ENCODE results near the gene QKI. TPM values are rescaled to one million over a fixed set of nuclear protein-coding genes. Genes with fewer than 3 reads are reported as not detected.
"Not testable (repeated sequence)": the region's sequence is repeated elsewhere in the genome, so short reads cannot be mapped to it uniquely, and the experiment has no call there.

QKI gene
- total RNA-seq, 2 experiments from 2014 or later: 61.0 to 65.7 TPM

DNA sequence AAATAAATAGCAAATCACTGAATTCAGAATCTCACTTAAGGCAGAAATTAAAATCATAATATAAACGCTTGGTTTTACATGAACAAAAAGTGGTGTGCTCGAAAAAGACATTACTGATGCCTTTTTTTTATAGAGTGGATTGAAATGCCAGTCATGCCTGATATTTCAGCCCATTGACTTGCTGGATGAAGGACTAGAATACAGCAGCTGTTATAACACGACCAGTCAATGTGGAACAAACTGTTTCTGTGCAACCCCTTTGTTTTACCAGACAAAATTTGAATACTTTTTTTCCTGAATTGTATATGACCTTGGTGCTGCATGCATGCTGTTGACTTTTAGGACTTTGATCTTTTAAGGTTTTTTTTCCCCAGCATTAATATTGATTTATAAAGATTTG, 150.0 kb downstream of the QKI start:
- POLR2A ChIA-PET: no interaction called here
- CTCF ChIA-PET: no interaction called here

DNA sequence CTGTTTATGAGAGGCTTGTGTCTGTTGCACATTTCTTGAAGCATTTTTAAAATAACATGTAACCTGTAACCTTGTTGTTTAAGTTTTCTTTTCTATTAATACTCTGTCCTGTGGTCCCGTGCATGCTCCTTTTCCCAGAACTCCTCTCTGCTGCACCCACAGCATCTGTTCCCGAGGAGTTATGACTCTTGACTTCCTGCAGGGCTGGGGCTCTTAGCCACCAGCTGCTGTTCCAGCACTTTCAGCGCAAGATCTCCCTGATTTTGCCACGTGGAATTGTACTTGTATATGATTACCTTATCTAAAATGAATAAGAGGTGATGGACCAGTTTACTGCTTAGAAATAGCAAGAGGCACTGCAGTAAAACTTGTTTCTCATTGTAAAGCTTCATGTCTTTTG, 150.6 kb downstream of the QKI start:
- POLR2A ChIA-PET: no interaction called here
- CTCF ChIA-PET: no interaction called here

DNA sequence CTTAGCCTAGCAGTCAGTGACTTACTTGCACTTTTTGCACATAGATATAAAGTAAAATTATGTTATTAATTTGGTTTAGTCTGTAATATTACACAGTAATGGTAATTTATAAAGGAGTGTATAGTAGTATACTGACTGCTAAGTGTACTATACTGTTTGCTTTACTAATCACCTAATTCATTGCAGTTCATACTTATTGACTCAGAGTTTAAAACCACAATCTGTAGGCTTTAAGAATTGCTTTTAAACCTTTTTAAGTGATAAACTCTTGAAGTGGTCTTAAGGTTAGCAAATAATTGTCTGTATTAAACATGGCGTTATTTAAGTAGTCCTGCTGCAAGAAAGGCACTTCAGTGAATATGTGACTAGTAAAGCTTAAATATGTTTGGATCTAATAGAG, 151.5 kb downstream of the QKI start:
- POLR2A ChIA-PET: no interaction called here
- CTCF ChIA-PET: no interaction called here

DNA sequence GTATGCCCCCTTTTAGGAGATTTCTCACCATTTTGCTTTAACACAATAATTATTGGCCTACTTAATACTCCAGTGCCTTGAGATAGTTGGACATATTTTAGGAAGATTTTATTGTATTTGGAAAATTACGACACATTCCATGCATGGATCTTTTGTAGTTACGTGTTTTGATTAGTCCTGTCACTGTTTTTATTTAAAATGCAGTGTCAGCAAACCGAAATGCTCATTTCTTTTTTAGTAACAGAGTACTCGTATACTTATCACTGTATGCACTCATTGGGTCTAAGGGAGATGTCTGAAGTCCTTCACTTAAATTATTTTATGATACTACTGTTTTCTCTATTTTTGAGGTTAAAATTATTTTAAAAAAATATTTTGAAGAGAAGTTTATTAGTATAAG, 153.8 kb downstream of the QKI start:
- CTCF ChIA-PET: no interaction called here

DNA sequence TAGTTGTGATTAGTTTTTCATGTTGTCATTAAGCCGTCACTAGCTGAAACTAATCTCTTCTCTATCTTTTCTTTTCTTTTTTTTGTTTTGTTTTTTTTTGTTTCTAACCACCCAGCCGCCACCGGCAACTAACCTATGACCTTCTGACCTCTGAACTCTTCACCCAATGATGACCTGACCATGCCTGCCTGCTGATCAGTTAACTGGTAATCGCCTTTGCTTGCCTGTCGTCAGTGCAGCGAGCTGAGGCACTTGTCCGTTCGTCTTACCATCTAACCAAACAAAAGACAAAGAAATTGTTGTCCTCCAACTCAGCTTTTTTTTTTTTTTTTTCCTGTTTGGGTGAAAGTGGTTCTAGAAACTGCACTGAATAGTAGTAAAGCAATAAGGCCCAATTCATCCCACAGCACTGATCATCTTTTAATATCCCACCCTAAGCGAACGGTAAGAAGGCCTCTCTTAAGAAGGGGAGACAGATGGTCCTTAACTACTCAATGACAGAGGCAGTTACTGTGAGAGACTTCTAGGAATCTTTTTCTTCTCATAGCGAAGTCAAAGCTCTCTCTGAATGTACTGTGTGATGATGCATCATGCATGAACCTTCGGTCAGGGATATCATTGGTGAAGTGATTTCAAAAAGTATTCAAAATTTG, 156.2 kb downstream of the QKI start:
- POLR2A ChIA-PET: no interaction called here
- CTCF ChIA-PET: interaction anchor here (0.6 kb wide), 1 partner anchor 297 kb away, joined by 3 read pairs; no protein-coding TSS in a partner anchor

More for the DNA sequence above, 153.8 kb downstream of the QKI start:
- POLR2A ChIA-PET: no interaction called here

DNA sequence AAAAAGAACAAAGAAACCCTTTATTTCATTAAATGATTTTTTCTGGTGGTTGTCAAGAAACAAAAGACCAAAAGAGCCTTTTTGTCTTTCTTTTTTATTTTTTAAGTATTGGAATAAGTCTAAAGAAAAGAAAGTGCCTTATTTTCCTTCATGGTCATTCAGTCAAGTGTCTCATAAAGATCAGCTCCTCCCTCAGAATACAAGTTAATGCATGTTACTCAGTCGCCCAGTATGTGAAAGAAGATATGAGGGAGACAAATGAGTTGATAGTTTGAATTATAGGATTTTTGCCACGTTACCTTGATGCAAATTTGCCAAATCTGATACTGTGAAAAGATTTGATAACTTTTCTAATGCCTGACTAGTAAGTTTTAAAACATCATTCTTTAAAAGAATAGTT, 157.2 kb downstream of the QKI start:
- ChIA-PET POLR2A (interaction anchor here (0.7 kb wide), 1 partner anchor 223 kb away, joined by 3 read pairs; no protein-coding TSS in a partner anchor), CTCF (no interaction called here)

DNA sequence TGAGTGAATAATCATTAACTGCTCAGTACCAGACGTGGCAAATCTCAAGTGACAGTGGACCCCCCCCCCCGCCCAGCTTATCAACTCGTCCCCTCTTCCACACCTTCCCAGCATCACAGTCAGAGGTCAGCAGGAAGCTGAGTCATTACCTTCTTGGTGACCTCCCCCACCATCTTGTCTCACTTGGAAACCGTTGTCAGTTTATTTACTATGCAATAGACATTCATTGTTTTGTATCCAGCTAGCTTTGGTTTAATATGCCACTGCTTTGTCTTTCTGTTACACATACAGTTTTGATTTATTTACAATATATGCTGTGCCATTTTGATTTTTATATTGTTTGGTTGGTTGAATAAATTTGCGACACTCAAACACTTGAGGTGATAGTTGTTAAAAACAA, 158.1 kb downstream of the QKI start:
- POLR2A ChIA-PET: interaction anchor here (0.7 kb wide), 1 partner anchor 224 kb away, joined by 3 read pairs; no protein-coding TSS in a partner anchor
- CTCF ChIA-PET: no interaction called here

DNA sequence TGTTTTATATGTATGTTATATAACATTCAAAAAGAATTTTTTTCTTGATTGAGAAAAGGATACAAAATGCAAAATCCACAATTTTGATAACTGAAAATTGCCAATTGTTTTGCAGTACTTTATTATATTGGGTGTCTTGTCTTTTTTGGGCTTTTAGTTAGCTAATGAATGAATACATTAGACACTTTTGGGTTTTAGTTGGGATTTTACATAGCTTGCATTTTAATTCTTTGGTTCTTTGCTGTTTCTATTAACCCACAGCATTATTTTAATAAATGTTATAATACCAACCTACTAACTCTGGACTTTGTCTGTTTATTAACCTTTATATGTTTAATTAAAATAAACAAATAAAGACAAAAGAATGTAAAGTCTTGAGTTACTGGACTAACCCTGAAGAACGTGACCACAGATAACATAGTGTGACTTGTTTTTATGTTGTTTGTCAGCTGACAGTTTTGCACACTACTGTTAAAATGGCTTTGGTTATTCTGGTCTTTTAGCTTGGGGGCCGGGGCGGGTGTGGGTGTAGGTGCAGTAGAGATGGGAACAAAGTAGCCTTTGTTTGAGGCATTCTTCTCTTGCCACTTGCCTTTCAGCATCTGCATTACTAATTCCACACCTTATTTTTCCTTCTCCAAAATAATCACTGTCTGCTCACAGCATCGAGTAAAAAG, 159.1 kb downstream of the QKI start:
- POLR2A ChIA-PET: no interaction called here
- CTCF ChIA-PET: no interaction called here

DNA sequence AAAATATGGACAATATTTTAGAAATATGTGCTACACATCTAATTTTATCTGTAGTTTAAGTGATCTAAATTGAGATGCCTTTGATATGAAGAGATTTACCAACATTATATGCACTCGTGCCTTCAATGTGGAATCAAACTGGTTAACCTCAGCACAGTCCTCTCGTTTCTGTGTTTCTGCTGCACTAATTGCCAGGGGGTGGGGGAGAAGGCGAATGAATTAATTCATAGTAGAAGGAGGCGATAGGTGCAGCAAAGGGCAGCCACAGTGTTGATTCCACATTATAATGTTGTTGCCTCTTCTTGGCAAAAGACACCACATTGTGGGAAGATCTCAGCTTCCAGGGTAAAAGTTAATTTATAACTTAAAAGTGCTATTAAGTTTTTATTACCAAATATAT, 161.6 kb downstream of the QKI start:
- POLR2A ChIA-PET: no interaction called here
- CTCF ChIA-PET: no interaction called here

DNA sequence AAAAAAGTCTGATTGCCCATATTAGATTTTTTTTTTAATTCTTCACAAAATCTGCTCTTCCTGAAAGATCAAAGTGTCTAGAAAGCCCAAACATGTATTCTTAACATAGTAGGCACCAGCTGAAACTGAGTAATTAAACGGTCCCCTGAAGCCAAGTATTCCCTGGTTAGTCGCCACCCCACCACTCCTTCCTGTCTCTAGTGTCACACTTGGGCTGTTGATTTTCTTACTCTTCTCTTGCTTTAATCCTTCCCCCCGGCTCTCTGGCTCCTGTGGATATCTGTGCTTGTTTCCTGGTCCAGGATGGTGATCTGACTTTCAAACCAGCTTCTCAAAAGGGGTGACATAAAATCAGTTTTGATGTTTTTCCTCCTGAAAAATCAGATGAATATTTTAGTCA, 162.9 kb downstream of the QKI start:
- CTCF ChIA-PET: no interaction called here
- POLR2A ChIA-PET: no interaction called here

DNA sequence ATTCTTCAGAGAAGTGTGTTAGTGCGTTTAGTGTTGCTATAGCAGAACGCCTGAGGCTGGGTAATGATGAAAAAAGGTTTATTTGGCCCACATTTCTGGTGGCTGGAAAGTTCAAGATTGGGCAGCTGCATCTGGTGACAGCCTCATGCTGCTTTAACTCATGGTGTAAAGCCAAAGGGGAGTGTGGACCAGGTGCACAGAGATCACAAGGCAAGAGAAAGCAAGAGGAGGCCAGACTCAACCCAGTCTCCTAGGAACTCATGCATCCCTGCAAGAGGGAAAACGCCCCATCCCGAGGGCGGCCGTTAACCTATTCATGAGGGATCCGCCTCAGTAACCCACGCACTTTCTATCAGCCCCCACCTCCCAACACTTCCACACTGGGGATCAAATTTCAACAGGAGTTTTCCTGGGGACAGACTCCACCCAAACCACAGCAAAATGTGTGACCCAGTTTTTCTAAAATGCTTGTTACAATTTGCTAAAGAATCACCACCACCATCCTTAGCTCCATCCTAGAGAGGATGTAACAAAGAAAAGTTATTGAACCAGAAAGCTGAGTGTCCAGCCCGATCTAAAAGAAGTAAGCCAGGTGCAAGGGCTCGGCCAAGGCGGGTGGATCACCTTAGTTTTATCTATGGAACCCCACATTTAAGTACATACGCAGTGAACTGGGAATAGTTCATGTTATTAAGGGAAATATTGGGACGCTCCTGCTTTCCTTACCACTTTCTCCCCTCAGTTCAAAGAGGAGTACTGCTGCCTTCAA, 164.8 kb downstream of the QKI start:
- ChIA-PET CTCF (no interaction called here), POLR2A (no interaction called here)

DNA sequence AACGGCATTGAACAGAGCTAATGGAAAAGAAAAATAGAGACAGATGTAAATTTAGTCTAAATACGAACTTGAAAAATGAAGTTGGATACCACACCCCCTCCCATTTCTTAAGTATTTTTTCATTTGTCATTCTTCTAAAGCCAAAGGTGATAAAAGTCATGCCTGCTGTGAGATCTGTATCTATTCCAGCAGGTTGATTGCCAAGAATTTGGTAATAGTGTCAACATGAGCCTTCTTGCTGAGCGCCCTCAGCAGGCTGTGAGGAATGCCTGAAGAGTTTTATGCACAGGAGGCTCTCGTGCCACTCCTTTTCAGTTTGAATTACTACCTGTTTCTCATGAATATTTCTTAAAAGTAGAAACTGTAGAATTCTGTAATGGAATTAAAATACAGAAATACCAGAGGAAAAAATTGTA, 165.4 kb downstream of the QKI start:
- POLR2A ChIA-PET: no interaction called here
- CTCF ChIA-PET: no interaction called here

DNA sequence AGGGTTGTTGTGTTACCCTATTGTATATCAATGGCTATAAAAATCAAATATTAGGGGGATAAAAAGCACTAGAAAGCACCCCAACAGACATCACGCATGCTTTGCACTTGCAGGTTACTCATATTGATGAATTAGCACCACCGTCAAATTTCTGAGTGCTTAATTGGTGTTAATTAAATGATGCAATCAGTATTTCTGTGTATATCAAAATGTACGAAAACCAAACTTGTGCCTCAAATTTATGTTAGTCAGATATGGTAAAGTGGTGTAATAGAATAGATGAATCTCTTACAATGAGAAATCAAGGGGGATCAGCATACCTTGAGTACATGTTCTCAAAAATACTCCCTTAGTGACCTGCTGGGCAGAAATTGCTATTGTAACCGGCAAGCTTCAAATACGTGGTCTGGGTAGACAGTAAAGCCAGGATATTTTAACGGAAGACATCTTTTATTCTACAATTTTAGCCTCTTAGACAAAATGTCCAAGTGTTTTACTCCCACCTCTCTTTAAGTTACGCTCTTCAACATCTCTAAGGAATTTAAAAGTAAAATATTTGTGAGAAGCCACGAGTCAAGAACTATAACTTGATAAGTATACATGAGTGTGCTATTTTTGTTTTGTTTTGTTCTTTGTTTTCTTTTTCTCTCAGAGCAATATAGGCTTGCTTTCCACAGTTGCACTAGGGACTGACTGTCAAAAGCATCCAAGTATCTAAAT, 166.0 kb downstream of the QKI start:
- ChIA-PET POLR2A (no interaction called here), CTCF (no interaction called here)

DNA sequence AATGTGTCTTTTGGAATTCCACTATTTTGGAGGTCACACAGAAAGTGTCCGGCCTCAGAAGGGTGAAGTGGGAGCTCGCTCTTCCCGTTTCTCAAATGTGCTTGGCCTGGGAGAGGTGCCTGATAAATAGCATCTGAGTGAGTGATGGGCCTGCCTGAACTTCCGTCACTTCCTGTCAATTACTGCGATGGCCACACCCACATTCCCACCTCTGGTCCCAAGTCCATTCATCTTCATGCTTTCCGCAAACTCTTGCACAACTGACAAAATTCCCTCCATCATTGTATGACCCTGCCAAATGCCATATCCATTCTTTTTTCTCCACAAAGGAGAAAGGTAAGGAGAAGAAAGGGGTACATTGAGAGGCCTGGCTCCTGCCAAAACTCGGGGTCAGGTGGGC, 169.0 kb downstream of the QKI start:
- CTCF ChIA-PET: no interaction called here
- POLR2A ChIA-PET: no interaction called here

DNA sequence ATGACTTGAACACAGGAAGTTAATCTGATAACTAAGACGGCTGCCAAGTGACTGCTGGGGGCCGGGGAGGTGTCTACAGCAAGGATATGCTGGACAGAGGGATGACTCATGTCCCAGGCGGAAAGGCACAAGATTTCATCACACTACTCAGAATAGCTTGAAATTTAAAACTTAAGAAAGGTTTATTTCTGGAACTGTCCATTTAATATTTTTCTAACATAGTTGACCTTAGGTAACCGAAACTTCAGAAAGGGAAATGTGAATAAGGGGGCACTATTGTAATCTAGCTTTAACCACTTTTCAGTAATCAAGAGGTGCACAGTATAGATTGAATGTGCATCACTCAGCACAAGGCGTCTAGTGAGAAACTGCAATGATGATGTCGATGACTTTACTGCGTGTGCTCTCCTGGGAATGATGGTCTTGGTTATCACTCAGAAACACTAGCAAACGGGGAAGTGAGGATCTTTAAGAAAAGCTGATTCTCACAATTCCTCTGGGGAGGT, 171.5 kb downstream of the QKI start:
- ChIA-PET CTCF (no interaction called here), POLR2A (no interaction called here)

DNA sequence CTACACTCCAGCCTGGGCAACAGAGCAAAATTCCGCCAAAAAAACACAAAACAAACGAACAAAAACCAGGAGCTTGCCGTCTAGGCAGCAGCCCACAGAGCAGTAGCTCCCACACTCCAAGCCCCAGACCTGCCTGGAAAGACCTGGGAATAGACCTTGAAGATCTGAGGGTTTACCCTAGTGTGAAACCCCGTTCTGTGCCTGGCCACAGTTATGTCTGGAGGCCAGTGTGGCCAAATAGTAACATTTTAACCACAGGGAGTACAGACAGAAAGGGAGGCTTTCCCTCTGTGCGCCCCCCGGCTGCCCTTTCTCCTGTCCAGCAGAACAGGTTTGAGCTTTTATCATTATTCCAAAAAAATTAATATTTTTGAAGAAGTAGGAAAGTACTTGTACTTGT, 172.4 kb downstream of the QKI start:
- POLR2A ChIA-PET: no interaction called here

DNA sequence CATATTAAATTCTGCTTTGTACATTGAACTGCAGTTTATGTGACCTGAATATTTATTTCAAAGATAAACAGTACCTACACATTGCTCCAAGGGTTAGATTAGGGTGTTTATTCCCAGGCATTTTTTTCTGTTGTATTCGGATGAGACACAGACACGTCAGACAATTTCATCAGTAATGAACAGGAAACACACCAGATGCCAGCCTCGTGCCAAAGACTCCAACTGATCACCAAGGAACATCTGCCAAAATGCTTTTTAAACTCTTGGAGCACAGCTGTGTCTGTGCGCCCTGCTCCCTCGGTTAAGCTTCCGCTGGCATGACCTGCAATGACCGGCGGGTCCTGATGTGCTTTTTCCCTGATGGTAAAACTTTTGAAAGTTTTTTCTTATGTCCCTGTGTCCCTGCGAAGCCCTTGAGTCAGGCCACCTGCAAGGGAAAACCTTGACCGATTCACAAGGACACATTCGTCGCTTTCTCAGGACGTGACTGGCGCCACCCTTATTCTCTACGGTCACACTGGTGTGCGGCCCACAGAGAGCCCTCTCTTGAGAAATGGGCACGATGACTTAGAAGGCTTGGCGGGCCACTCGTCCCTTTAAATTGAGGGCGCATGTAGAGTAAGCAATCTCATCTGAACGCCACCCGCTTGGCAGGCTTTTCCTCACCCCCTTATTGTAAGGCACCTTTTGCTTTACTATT, 173.9 kb downstream of the QKI start:
- ChIA-PET POLR2A (no interaction called here), CTCF (no interaction called here)

More for the DNA sequence above, 172.4 kb downstream of the QKI start:
- CTCF ChIA-PET: no interaction called here

DNA sequence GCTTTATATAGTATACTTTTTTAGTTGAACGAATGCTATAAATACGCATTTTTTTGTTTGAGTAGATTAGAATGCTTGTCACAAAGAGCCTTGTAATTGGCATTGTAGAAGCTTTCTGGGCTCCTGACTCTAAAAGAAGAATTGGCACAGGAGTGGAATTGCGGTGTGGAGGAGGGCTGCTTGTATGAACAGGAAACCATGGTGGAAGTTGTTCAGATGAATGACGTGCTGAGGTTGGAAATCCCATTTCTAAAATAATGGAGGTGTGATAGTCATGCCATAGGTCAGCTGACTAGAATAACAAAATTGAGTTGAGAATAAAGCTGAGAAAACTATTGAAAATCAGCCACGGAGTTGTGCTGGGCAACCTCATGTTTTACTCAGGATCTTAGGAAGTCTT, 174.9 kb downstream of the QKI start:
- ChIA-PET CTCF (no interaction called here), POLR2A (interaction anchor here (0.6 kb wide), 1 partner anchor 165 kb away, joined by 6 read pairs; no protein-coding TSS in a partner anchor)

DNA sequence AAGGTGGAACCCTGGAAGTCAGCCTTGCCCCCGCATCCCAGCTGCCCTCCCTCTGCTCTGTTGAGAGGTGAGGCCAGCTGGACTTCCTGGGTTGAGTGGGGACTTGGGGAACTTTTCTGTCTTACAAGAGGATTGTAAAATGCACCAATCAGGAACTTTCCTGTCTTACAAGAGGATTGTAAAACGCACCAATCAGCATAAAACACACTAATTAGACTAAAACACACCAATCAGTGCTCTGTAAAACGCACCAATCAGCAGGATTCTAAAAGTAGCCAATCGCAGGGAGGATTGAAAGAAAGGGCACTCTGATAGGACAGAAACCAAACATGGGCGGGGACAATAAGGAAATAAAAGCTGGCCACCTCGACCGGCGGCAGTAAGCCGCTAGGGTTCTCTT, 175.6 kb downstream of the QKI start:
- POLR2A ChIA-PET, CTCF ChIA-PET: not testable (repeated sequence)

DNA sequence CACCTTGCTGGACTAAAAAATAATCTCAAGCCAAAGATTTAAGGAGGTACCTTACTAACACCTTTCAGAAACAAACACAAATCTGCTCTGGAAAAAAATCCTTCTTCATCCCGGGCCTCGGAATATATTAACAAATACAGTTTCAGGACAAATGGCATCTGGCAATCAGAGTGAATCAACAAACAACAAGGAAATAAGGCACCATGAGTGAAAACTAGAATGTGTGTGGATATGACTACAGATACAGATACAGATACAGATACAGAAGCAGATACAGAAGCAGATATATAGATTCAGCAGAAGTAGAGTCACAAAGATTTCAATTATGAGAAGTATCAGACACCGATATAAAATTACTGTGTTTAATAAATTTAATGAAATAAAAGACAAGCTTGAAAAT, 178.4 kb downstream of the QKI start:
- ChIA-PET CTCF (no interaction called here), POLR2A (no interaction called here)

All from activated CD8-positive, alpha-beta memory T cell treated with anti-CD3 and anti-CD28 coated beads for 36 hours (primary cell).